ENCODE measurements around the gene KIF3A.

The KIF3A gene

GRCh38 chr5:132675936-132676689 is 61.2 kb downstream of the KIF3A start:
- DNase-seq = no peak

DNA sequence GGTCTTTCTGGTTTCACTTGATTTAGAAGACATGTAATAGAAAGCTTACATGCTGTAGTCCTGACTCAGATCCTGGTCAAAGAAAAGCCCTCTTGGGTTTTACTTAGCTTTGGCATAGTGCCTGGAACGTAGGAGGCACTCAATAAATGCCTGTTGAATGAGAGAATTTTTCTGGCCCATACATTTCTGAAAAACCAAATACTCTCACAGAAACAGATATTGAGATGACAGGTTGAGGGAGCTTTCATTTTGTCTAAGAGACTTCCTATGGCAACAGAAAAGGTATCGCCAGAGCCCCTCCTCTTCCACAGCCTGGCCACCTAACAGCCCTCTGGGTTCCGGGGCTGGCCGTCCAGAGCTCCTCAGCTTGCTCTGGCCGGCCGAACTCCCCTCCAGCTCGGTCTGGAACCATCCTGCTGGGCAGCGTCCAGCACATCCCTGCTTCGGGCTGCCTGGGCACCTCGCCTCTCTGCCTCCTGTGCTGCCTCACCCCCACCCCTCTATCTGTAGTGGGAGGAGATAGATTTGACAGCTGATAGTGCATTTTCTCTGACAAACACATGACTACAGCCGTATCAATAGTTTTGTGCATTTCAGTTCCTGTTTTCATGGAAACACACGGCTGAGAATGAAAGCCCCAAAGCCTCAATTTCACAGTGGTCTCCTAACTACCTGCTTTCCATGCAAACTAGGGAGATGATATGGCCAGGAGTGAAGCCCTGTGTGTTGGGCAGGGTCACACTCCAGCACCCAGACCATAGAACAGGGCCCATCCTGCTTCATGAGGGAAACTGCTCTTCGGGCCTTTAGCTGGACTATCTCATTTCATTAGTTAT is 62.5 kb downstream of the KIF3A start:
- DNase-seq = peak; percentile 98

GRCh38 chr5:132673939-132674630 is 63.3 kb downstream of the KIF3A start, which contains the start of gene IL4:
Gene IL4 (plus strand): TSS chr5:132673989. CDS start chr5:132674051, 62 bp downstream.
- no peak for DNase-seq

DNA sequence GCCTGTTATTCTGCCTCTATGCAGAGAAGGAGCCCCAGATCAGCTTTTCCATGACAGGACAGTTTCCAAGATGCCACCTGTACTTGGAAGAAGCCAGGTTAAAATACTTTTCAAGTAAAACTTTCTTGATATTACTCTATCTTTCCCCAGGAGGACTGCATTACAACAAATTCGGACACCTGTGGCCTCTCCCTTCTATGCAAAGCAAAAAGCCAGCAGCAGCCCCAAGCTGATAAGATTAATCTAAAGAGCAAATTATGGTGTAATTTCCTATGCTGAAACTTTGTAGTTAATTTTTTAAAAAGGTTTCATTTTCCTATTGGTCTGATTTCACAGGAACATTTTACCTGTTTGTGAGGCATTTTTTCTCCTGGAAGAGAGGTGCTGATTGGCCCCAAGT is 63.9 kb downstream of the KIF3A start:
- DNase-seq = no peak

DNA sequence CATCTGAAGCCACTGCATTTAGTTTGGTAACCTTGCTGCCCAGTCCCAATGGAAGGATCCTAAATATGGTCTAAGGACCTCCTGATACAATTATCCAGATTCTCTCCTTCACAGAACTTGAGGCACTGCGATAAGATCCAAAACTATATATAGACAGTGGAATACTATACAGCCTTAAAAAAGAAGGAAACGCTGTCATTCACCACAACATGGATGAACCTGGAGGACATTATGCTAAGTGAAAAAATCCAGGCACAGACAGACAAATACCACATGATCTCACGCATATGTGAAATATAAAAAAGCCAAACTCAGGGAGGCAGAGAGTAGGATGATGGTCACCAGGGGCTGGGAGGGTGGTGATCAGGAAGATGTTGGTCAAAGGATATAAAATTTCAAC is 66.3 kb downstream of the KIF3A start:
- no peak for DNase-seq

GRCh38 chr5:132669966-132670882 is 67.1 kb downstream of the KIF3A start:
- no peak for DNase-seq

GRCh38 chr5:132669455-132669820 is 67.9 kb downstream of the KIF3A start:
- DNase-seq = no peak

GRCh38 chr5:132668706-132669454 is 68.5 kb downstream of the KIF3A start:
- DNase-seq = no peak

- no peak for DNase-seq
Measured at GRCh38 chr5:132667761-132668705, 69.3 kb downstream of the KIF3A start.

DNA sequence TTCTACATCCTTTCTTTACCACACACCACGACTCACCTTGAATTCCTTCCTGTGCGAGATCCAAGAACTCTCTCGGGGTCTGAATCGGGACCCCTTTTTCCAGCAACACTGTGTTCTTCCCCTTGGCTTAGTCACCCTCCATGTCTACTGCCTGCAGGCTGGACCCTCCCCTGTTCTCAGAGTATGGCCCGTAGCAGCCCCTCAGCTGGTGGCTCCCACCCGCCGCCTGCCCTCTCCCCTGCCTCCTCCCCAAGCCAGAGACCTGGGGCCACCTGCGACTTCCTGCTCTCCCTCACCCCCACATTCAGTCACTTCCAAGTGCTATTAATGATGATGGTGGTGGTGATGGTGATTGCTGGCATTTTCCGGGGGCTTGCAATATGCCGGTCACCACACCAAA is 70.0 kb downstream of the KIF3A start:
- no peak for DNase-seq

DNA sequence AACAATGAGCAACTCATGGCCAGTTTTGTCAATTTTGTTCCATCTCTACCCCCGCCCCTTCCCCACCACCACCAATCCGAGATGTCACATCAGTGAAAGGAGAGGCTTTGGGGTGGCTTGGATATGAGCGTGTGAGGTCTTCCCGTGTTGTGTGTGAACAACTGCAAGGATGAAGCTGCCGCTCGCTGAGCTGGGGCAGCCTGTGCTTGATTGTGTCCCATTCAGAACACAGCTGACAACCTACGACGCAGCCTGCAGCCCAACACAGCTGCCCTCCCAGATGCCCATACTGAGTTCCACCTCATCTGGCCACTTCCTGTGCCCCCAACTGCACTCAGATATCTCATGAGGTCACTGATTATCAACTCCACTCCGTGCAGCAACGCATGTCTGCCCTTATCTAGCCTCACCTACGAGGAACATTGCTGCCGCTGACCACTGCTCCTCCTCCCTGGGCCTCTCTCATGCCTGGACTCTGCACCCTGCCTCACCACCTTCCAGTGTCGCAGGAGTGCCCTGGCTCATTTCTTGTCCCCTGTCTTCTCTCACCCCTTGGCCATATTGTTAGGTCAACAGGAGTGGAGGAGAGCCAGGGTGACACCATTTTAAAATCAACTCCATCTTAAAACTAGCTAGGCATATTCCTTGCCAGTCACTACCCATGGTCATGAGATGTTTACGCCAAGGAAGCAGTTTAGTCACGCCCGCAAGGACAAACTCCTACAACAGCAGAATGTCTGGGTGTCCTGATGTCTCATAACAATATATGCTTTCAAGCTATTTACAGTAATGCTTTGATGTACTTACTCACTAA is 70.8 kb downstream of the KIF3A start:
- no peak for DNase-seq

- no peak for DNase-seq
Measured at GRCh38 chr5:132665574-132666080, 71.7 kb downstream of the KIF3A start.

DNA sequence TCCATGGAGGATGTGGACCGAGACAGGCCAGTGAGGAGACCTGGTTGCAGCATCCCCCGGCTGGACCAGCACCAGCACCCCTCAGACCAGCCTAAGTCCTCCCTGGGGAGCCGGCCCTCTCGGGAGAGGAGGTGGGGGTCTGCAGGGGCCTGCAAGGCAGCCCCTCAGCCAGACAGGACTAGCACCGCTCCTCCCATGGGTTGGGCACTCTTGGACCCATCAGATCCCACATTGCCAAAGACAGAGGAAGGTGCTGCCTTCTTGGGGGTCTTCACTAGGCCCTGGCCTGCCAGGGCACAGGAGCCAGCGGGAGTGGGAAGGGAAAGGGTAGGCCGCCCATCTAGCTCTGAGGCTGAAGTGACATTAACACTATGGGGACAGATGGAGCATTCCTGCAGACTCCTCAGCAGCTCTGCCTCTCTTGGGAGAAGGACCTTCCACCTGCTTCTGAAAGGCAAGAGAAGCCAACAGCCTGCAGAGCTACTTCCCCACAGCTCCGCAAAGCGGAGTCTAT is 72.6 kb downstream of the KIF3A start:
- DNase-seq = no peak

DNA sequence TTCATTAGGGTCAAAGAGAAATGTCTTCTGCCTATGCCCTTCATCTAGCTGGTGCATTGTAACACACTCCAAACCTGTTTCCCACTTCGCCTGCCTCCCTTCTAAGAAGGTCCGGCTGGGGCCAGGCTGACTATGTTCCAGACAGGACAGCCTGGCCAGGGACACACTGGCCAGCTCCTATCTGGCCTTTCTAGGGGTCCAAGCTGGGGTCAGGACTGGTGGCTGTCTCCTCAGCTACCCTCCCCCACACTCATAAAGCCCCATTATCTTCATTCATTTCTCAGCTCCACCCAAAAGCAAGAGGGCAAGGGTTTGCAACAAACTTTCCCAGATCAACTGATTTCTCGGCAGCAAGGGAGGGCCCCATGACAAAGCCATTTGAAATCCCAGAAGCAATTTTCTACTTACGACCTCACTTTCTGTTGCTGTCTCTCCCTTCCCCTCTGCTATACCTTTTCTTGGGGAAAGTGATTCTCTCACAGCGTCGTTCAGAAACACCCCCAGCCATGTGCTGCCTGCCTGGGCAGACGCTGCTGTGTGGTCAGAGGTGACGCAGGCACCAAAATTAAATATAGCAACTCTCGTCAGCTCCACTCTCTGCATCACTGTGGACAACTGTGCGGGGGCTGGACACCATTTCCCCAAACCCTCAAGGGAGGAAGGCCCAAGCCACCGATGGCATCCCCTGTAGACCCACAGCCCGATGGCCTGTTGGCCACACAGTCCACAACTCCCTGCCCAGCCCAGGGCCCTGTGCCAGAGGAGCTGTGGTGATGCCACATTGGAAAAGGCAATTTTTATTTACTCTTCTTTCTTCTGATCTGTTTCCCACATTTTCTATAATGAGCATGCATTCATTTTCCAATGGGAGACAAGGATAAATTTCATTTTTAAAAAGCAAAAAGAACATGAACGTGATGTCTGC is 73.3 kb downstream of the KIF3A start:
- DNase-seq = no peak

DNA sequence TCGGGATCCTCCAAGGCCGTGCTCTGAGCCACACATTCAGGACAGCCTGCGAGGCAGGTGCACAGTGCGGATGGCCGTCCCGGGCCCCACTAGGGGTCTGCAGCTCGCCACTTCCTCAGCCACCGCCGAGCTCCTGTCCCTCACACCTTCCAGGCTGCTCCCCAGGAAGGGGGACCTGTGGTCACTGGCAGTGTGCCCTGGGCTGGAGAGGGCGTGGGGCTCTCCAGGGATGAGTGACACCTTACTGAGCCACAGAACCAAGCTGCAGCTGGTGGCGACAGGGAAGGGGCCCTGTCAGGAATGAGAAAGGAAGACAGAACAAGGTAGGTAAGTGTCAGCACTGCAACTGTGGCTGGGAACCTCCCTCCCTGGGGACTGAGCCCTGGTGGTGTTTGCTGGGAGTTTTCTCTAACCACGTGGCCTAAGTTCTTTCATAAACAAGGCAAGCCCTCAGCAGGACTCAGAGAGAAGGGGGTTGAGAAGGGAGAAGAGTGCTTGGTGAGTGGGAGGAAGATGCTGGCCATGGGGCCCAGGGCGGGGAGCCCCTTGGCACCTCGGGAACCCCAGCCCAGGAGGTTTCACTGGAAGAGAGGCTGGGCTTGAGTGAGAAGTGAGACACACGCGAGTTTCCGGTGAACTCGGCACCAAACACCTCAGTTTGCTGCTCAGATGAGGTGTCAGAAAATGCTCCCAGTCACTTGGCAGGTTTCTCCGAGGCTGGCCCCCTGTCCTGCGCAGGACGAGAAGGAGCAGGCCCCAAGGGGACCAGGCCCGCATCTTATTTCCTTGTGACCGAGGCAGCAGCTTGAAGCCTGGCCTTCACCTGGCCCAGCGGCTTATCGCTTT is 74.2 kb downstream of the KIF3A start:
- no peak for DNase-seq

DNA sequence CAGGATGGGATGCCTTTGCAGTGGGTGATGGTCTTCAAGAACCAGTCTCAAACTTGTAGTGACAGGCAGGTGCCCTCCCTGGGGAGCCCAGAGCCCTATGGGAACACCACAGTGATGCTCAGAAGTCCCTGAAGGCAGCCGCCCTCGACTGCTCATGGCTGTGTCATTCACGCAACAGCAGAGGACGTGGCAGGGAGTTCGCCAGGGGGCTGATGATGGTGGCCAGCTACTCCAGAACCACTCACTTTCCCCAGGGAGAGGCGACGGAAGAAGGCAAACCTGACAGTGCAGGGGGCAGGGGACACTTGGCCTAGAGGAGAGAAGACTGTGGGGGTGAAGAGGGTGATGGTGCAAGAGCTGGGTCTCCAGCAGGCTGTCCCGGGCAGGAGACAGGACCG is 75.3 kb downstream of the KIF3A start:
- DNase-seq = no peak
